Measurements from ENCODE around the gene GPATCH1. TPM values are rescaled to one million over a fixed set of nuclear protein-coding genes. Genes with fewer than 3 reads are reported as not detected.

GPATCH1 gene
- total and polyA plus RNA-seq, 9 of the 15 experiments (the other 6 are each of a cell fraction or from before 2014, with no cell fraction given), result 3.7 to 9.7 (median 7.7) TPM

GRCh38 chr19:33080761-33081681 is at the start of gene GPATCH1 (continued):
- TF ChIP-seq JUND (IDR thresholded peaks at IDR 0.05; ENCODE audit: borderline replicate concordance, low read depth, low read length), result peak; percentile 58; the same call in 1 of the 2 replicates
- TF ChIP-seq JUND (tag; IDR thresholded peaks at IDR 0.05; ENCODE audit: borderline replicate concordance, low read depth, low read length), result peak; percentile 22; the same call in 1 of the 3 replicates
- no peak for TF ChIP-seq RBM39 (optimal IDR thresholded peaks at IDR 0.05; ENCODE audit: low read depth, low read length)
- no peak for TF ChIP-seq ZNF277 (CRISPR knock-in tag; IDR thresholded peaks at IDR 0.05; ENCODE audit: borderline replicate concordance)
- TF ChIP-seq MCM3 (IDR thresholded peaks at IDR 0.05), result no peak
- TF ChIP-seq ATF3 (IDR thresholded peaks at IDR 0.05), result no peak
- 0 out of 2 replicates have a peak, but pooled peaks have one; percentile 36 for TF ChIP-seq ATF3 (CRISPR knock-in tag; conservative IDR thresholded peaks at IDR 0.05)
- no peak for TF ChIP-seq ID3 (CRISPR knock-in tag; IDR thresholded peaks at IDR 0.05)
- TF ChIP-seq ID3 (tag; IDR thresholded peaks at IDR 0.05), result peak; percentile 76
- TF ChIP-seq ZNF133 (CRISPR knock-in tag; IDR thresholded peaks at IDR 0.05), result no peak
- peak; percentile 62 for TF ChIP-seq NFIC (IDR thresholded peaks at IDR 0.05)
- TF ChIP-seq FOXA3 (CRISPR knock-in tag; conservative IDR thresholded peaks at IDR 0.05 in 1 of 2, IDR thresholded peaks at IDR 0.05 in 1 of 2), result no peak; a peak in 1 of 4 replicates
- no peak for TF ChIP-seq RBM17 (IDR thresholded peaks at IDR 0.05; ENCODE audit: borderline replicate concordance, low read depth, low read length)
- TF ChIP-seq NRF1 (conservative IDR thresholded peaks at IDR 0.05 in 1 of 2, IDR thresholded peaks at IDR 0.05 in 1 of 2), result peak; percentile 82 to 85
- TF ChIP-seq E2F3 (CRISPR knock-in tag; IDR thresholded peaks at IDR 0.05), result no peak
- peak; percentile 93 for TF ChIP-seq POLR2G (IDR thresholded peaks at IDR 0.05; ENCODE audit: low read depth, low read length)
- peak in 1 of 2 experiments; percentile 16 for TF ChIP-seq E2F6 (IDR thresholded peaks at IDR 0.05; ENCODE audit: borderline replicate concordance in 1 of 2, extremely low read depth in 1 of 2, insufficient read depth in 1 of 2, insufficient read length in 1 of 2, low read depth in 1 of 2, low read length in 1 of 2, poor library complexity in 1 of 2, severe bottlenecking in 1 of 2)
- TF ChIP-seq ARID1B (IDR thresholded peaks at IDR 0.05), result peak; percentile 19; the same call in 1 of the 2 replicates
- no peak for TF ChIP-seq SRSF9 (IDR thresholded peaks at IDR 0.05; ENCODE audit: borderline replicate concordance, low read depth, low read length)
- peak; percentile 61 for TF ChIP-seq GABPB1 (CRISPR knock-in tag; IDR thresholded peaks at IDR 0.05)
- TF ChIP-seq MAX (CRISPR knock-in tag; IDR thresholded peaks at IDR 0.05), result peak; percentile 69; the same call in 1 of the 2 replicates
- TF ChIP-seq MAZ (CRISPR knock-in tag; conservative IDR thresholded peaks at IDR 0.05 in 1 of 2, IDR thresholded peaks at IDR 0.05 in 1 of 2), result peak; percentile 93 to 99
- no peak for TF ChIP-seq ZNF197 (CRISPR knock-in tag; IDR thresholded peaks at IDR 0.05; ENCODE audit: low read depth)

Measured in K562 (cell line).